ENCODE results near the gene ANXA4.

The ANXA4 gene

GRCh38 chr2:69774984-69775982 is 33.3 kb downstream of the ANXA4 start:
- no peaks in the 10 kb centered on the region for H3K36me3 ChIP-seq (ENCODE audit: insufficient read depth, low read length)
- TF ChIP-seq FOXP2 (optimal IDR thresholded peaks at IDR 0.05; ENCODE audit: control extremely low read depth, extremely low read length, insufficient read depth) (no peak), POLR2AphosphoS5 (IDR thresholded peaks at IDR 0.05; ENCODE audit: borderline replicate concordance, low read depth, low read length) (no peak)
- H3K9ac ChIP-seq (ENCODE audit: insufficient read length): no peak overlapping the region
- no peak overlapping the region for H3K27ac ChIP-seq
- no peak overlapping the region for H3K4me3 ChIP-seq
- H3K9me3 ChIP-seq (ENCODE audit: low read depth, low read length): no peaks in the 10 kb centered on the region
- DNase-seq (ENCODE audit: low read depth, low spot score): no peak

DNA sequence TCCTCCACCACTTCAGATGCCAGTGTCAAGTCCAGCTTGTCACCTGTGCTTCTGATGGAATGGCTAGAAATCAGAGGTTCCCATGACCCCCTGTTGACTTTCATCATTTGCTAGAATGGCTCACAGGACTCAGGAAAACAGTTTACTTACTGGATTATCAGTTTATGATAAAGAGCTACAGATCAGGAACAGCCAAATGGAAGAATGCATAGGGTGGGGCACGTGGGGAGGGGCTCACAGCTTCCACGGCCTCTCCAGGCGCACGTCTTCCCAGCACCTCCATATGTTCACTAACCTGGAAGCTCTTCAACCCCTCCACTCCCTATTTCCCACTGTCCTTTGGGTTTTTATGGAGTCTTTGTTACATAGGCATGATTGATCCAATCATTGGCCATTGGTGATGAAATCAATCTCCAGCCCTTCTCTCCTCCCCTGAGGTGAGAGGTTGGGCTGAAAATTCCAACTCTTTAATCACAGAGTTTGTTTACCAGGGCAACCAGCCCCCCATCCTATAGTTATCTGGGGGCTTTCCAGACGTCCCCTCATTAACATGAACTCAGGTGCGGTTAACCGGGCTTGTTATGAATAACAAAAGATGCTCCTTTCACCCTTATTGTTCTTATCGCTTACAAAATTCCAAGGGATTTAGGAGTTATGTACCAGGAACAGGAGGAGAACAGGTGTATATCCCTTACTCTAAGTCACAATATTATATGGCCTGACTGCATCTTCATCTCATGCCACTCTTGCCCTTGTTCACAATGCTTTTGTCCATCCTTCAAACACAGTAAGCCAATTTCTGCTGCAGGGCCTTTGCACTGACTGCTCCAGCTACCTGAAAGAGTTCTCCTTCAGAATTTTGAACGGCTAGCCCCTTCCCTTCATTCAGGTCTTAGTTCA is 35.2 kb downstream of the ANXA4 start:
- Histone ChIP-seq H3K9ac (ENCODE audit: insufficient read length) (no peak overlapping the region), H3K9me3 (ENCODE audit: low read depth, low read length) (no peaks in the 10 kb centered on the region), H3K4me3 (no peak overlapping the region), H3K36me3 (ENCODE audit: insufficient read depth, low read length) (no peaks in the 10 kb centered on the region), H3K27ac (no peak overlapping the region)
- TF ChIP-seq POLR2AphosphoS5 (IDR thresholded peaks at IDR 0.05; ENCODE audit: borderline replicate concordance, low read depth, low read length) (no peak), FOXP2 (optimal IDR thresholded peaks at IDR 0.05; ENCODE audit: control extremely low read depth, extremely low read length, insufficient read depth) (no peak)
- DNase-seq (ENCODE audit: low read depth, low spot score): no peak

- no peaks in the 10 kb centered on the region for H3K9me3 ChIP-seq (ENCODE audit: low read depth, low read length)
- H3K36me3 ChIP-seq (ENCODE audit: insufficient read depth, low read length): no peaks in the 10 kb centered on the region
- no peak overlapping the region for H3K27ac ChIP-seq
- H3K4me3 ChIP-seq: no peak overlapping the region
- H3K9ac ChIP-seq (ENCODE audit: insufficient read length): no peak overlapping the region
- TF ChIP-seq EZH2 (IDR thresholded peaks at IDR 0.05): no peak
- no peak for TF ChIP-seq POLR2AphosphoS5 (IDR thresholded peaks at IDR 0.05; ENCODE audit: borderline replicate concordance, low read depth, low read length)
- no peak for TF ChIP-seq FOXP2 (optimal IDR thresholded peaks at IDR 0.05; ENCODE audit: control extremely low read depth, extremely low read length, insufficient read depth)
- no peak for DNase-seq (ENCODE audit: low read depth, low spot score)
Observed at GRCh38 chr2:69777786-69778105, 35.8 kb downstream of the ANXA4 start.

GRCh38 chr2:69779258-69780001 is 37.5 kb downstream of the ANXA4 start:
- Histone ChIP-seq H3K36me3 (ENCODE audit: insufficient read depth, low read length) (no peaks in the 10 kb centered on the region), H3K27ac (no peak overlapping the region), H3K9me3 (ENCODE audit: low read depth, low read length) (no peaks in the 10 kb centered on the region), H3K9ac (ENCODE audit: insufficient read length) (no peak overlapping the region), H3K4me3 (no peak overlapping the region)
- no peak for DNase-seq (ENCODE audit: low read depth, low spot score)
- TF ChIP-seq FOXP2 (optimal IDR thresholded peaks at IDR 0.05; ENCODE audit: control extremely low read depth, extremely low read length, insufficient read depth) (no peak), EZH2 (IDR thresholded peaks at IDR 0.05) (no peak), POLR2AphosphoS5 (IDR thresholded peaks at IDR 0.05; ENCODE audit: borderline replicate concordance, low read depth, low read length) (no peak)

- no peak overlapping the region for H3K27ac ChIP-seq
- DNase-seq (ENCODE audit: low read depth, low spot score): no peak
- H3K4me3 ChIP-seq: no peak overlapping the region
- TF ChIP-seq POLR2AphosphoS5 (IDR thresholded peaks at IDR 0.05; ENCODE audit: borderline replicate concordance, low read depth, low read length) (no peak), EZH2 (IDR thresholded peaks at IDR 0.05) (no peak), FOXP2 (optimal IDR thresholded peaks at IDR 0.05; ENCODE audit: control extremely low read depth, extremely low read length, insufficient read depth) (no peak)
- H3K36me3 ChIP-seq (ENCODE audit: insufficient read depth, low read length): no peaks in the 10 kb centered on the region
- H3K9ac ChIP-seq (ENCODE audit: insufficient read length): no peak overlapping the region
- H3K9me3 ChIP-seq (ENCODE audit: low read depth, low read length): no peaks in the 10 kb centered on the region
Observed at GRCh38 chr2:69780921-69781320, 39.0 kb downstream of the ANXA4 start.

GRCh38 chr2:69781321-69782248 is 39.7 kb downstream of the ANXA4 start:
- no peak for DNase-seq (ENCODE audit: low read depth, low spot score)
- no peak overlapping the region for H3K9ac ChIP-seq (ENCODE audit: insufficient read length)

DNA sequence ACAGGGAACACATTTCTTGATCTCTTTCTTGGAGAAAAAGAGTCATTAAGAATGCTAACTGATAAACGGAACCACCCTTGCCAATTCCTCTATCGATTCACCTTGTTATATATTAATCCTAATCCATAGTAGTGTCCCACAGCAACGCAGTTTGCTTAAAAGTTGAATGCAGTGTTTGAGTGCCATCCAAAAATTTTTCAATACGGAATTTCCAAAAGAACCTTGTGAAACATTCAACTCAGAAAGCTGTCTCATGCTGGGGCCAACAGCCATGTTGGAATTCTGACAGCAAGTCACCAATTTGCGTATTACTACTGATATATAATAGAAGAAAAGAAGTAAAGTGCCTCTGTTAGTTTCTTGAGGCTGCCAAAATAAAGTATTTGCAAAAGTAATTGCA is 42.3 kb downstream of the ANXA4 start:
- Histone ChIP-seq H3K4me3 (no peak overlapping the region), H3K9ac (ENCODE audit: insufficient read length) (no peak overlapping the region), H3K36me3 (ENCODE audit: insufficient read depth, low read length) (no peaks in the 10 kb centered on the region), H3K27ac (no peak overlapping the region), H3K9me3 (ENCODE audit: low read depth, low read length) (no peaks in the 10 kb centered on the region)
- no peak for DNase-seq (ENCODE audit: low read depth, low spot score)
- no peak for TF ChIP-seq FOXP2 (optimal IDR thresholded peaks at IDR 0.05; ENCODE audit: control extremely low read depth, extremely low read length, insufficient read depth)
- TF ChIP-seq EZH2 (IDR thresholded peaks at IDR 0.05): no peak
- no peak for TF ChIP-seq POLR2AphosphoS5 (IDR thresholded peaks at IDR 0.05; ENCODE audit: borderline replicate concordance, low read depth, low read length)

More at GRCh38 chr2:69781321-69782248, 39.7 kb downstream of the ANXA4 start:
- TF ChIP-seq EZH2 (IDR thresholded peaks at IDR 0.05) (no peak), FOXP2 (optimal IDR thresholded peaks at IDR 0.05; ENCODE audit: control extremely low read depth, extremely low read length, insufficient read depth) (no peak), POLR2AphosphoS5 (IDR thresholded peaks at IDR 0.05; ENCODE audit: borderline replicate concordance, low read depth, low read length) (no peak)
- H3K27ac ChIP-seq: no peak overlapping the region
- H3K36me3 ChIP-seq (ENCODE audit: insufficient read depth, low read length): no peaks in the 10 kb centered on the region
- no peaks in the 10 kb centered on the region for H3K9me3 ChIP-seq (ENCODE audit: low read depth, low read length)
- no peak overlapping the region for H3K4me3 ChIP-seq

All from SK-N-MC (cell line).